ENCODE measurements around the gene THRAP3.
A peak's percentile ranks its signal among the peaks of the same experiment; 100 is the strongest.

The THRAP3 gene

DNA sequence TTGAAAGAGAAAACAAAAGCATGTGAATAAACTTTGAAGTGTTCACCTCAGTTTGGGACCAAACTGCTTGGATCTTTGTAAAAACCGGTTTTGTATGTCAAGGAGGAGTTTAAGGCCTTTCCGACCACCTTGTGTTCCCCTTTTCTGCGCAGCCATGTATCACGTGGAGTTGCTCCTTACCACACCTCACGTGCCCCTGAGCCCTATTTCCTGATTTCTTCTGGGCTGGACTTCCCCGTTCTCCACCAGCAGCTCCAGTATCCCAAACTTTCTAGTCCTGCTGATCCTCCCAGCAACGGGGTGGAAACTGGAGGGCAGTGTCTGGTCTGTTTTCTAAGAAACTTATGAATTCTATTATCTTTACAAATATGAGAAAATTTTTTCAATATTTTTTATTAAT is 80.3 kb downstream of the THRAP3 start:
- no peaks in the 10 kb centered on the region for H3K79me2 ChIP-seq
- TF ChIP-seq, protein P1, sequence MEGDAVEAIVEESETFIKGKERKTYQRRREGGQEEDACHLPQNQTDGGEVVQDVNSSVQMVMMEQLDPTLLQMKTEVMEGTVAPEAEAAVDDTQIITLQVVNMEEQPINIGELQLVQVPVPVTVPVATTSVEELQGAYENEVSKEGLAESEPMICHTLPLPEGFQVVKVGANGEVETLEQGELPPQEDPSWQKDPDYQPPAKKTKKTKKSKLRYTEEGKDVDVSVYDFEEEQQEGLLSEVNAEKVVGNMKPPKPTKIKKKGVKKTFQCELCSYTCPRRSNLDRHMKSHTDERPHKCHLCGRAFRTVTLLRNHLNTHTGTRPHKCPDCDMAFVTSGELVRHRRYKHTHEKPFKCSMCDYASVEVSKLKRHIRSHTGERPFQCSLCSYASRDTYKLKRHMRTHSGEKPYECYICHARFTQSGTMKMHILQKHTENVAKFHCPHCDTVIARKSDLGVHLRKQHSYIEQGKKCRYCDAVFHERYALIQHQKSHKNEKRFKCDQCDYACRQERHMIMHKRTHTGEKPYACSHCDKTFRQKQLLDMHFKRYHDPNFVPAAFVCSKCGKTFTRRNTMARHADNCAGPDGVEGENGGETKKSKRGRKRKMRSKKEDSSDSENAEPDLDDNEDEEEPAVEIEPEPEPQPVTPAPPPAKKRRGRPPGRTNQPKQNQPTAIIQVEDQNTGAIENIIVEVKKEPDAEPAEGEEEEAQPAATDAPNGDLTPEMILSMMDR (IDR thresholded peaks at IDR 0.05): no peak
- no peak overlapping the region for H3K27ac ChIP-seq
- H3K9me3 ChIP-seq (ENCODE audit: control insufficient read depth, low read length): no peaks in the 10 kb centered on the region
- no peak overlapping the region for H3K4me3 ChIP-seq (ENCODE audit: low read depth, low read length)
- no peak overlapping the region for H3K9ac ChIP-seq
- no peak overlapping the region for H3K4me2 ChIP-seq (ENCODE audit: low read length)
- no peaks in the 10 kb centered on the region for H3K27me3 ChIP-seq (ENCODE audit: control insufficient read depth, insufficient read depth, low read length)
- no peak overlapping the region for H2AFZ ChIP-seq
- no peaks in the 10 kb centered on the region for H3K36me3 ChIP-seq (ENCODE audit: control insufficient read depth, insufficient read depth, low read length)
- H3K4me1 ChIP-seq: no peaks in the 10 kb centered on the region

DNA sequence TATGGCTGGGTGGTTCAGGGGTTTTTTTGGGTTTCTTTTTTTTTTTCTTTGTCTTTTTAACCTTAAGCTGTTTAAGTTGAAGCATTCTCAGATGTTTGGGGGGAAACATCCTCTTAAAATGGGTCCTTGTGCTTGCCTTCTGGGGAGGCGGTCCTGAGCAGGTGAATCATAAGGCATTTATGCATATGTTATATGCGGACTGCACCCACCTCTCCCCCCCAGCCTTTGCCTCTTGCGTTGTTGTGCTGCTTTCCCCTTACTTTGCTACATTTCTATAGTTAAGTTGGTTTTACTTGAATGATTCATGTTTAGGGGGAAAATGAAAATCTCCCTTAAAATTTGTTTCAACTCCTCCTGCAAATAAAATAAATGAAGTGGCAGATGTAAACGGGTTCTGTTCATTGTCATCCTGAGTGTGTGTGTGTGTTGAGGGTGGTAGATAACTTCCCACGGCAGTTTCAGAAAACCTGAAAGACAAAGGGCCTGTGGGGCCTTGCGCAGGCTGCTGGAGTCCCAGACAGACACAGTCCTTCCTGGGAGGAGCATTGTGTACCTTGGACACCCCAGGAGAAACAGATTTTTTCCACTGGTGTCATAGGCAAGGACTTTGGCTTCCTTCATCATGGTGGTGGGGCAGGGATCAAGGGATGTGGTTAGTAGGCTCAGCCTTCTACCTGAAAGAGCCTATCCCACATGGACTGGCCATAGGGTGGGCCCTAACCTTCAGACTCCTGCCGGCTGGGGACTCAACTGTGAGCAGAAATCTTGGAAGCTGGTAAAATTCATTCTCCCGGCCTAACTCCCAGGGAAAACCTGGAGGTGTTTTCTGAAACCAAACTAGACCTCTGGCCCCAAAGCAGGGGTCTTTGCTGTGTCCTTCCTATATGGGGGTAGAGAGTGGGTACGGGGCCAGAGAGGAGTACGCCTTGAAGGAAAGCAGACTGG is 81.0 kb downstream of the THRAP3 start:
- Histone ChIP-seq H3K9me3 (ENCODE audit: control insufficient read depth, low read length) (no peaks in the 10 kb centered on the region), H3K4me1 (no peaks in the 10 kb centered on the region), H3K79me2 (no peaks in the 10 kb centered on the region), H2AFZ (no peak overlapping the region), H3K27ac (no peak overlapping the region), H3K9ac (no peak overlapping the region), H3K4me3 (ENCODE audit: low read depth, low read length) (no peak overlapping the region), H3K36me3 (ENCODE audit: control insufficient read depth, insufficient read depth, low read length) (no peaks in the 10 kb centered on the region), H3K27me3 (ENCODE audit: control insufficient read depth, insufficient read depth, low read length) (no peaks in the 10 kb centered on the region), H3K4me2 (ENCODE audit: low read length) (no peak overlapping the region)
- TF ChIP-seq, protein P1 (IDR thresholded peaks at IDR 0.05): no peak

DNA sequence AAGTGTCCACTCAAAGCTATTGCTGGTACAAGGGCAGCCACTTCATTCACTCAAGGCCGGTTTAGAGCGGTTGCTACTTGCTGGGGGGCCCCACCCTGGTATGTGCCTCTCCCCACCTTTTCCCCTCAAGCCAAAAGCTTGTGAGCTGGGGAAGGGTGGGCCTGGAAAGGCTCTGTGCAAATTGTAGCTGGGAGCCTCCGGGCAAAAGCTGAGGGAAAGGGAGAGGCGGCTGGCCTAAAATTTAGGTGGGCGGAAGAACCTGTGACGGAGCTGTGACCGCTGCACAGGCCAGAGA is 81.6 kb downstream of the THRAP3 start:
- Histone ChIP-seq H3K36me3 (ENCODE audit: control insufficient read depth, insufficient read depth, low read length) (no peaks in the 10 kb centered on the region), H3K9ac (no peak overlapping the region), H3K27me3 (ENCODE audit: control insufficient read depth, insufficient read depth, low read length) (no peaks in the 10 kb centered on the region), H3K9me3 (ENCODE audit: control insufficient read depth, low read length) (no peaks in the 10 kb centered on the region), H3K79me2 (no peaks in the 10 kb centered on the region), H3K4me3 (ENCODE audit: low read depth, low read length) (peak overlapping the region; percentile 51), H3K27ac (no peak overlapping the region), H3K4me2 (ENCODE audit: low read length) (no peak overlapping the region), H2AFZ (no peak overlapping the region), H3K4me1 (no peaks in the 10 kb centered on the region)
- TF ChIP-seq, protein P1 (IDR thresholded peaks at IDR 0.05): no peak

DNA sequence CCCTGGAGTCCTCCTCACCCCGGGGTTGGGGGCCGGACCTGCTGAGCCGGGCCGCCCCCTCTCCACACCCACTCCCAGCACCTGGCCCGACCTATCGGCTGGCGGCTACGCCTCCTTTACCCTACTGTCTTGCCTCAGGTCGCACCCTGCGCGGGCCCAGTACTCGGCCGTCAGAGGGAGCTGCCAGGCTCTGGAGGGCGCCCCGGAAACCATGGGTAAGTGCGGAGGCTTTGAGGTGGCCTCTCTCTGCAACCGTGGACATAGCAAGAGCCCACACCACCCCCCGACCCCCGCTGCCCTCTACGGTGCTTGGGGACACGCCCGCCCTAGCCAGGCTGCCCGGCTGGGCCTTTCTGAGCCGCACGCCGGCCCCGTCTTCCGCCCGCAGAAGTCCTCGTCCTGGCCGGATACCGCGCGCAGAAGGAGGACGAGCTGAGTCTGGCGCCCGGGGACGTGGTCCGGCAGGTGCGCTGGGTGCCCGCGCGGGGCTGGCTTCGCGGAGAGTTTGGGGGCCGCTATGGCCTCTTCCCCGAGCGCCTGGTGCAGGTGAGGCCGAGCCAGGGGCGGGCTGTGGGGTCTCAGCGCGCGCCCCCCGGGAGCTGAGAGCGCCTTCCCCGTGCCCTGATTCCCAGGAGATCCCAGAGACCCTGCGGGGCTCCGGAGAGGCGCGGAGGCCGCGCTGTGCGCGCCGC is 82.1 kb downstream of the THRAP3 start, which contains the start of gene SH3D21:
Gene SH3D21 (plus strand): TSS at position 159 of the 692 bp plus-strand sequence. CDS start 53 bp downstream, at position 212.
- no peaks in the 10 kb centered on the region for H3K4me1 ChIP-seq
- peak within 1 kb of the TSS; percentile 51 for H3K4me3 ChIP-seq (ENCODE audit: low read depth, low read length)
- H3K9ac ChIP-seq: no peak within 1 kb of the TSS
- peak within 1 kb of the TSS; percentile 83 for H2AFZ ChIP-seq
- H3K27ac ChIP-seq: peak within 1 kb of the TSS; percentile 29
- TF ChIP-seq, protein P1 (IDR thresholded peaks at IDR 0.05): no peak
- H3K4me2 ChIP-seq (ENCODE audit: low read length): peak within 1 kb of the TSS; percentile 84
- no peaks in the 10 kb centered on the region for H3K36me3 ChIP-seq (ENCODE audit: control insufficient read depth, insufficient read depth, low read length)
- H3K9me3 ChIP-seq (ENCODE audit: control insufficient read depth, low read length): no peaks in the 10 kb centered on the region
- no peaks in the 10 kb centered on the region for H3K27me3 ChIP-seq (ENCODE audit: control insufficient read depth, insufficient read depth, low read length)
- no peaks in the 10 kb centered on the region for H3K79me2 ChIP-seq
